ENCODE results near the gene TPBGL. TPM values are rescaled to one million over a fixed set of nuclear protein-coding genes. Genes with fewer than 3 reads are reported as not detected.

The TPBGL gene
- total RNA-seq, 1 donor from 2014 or later: not detected

DNA sequence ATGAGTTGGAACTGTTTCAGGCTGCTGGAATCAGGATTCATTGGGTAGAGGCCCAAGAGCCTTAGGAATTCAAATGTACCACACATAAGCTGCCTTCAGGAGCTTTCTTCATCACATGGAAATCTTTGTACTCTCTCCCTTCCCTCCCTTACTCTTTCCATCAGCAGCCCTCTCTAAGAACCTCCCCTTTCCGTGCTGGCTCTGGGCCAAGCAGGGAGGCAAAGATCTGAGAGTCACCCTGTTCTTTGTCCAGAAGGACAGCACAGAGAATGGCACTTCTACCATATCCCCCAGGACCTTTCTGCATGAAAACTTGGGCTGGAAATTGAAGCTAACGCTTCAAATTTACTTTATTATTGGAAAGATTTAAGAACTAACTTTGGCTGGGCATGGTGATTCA, 20.7 kb upstream of the TPBGL start:
- H3K9me3 Mint-ChIP-seq: no peaks in the 10 kb centered on the region
- H3K4me1 Mint-ChIP-seq: no peaks in the 10 kb centered on the region
- intact Hi-C loops (cut with micrococcal nuclease): no loop called here
- DNase-seq (no peak), ATAC-seq (ENCODE audit: low read depth) (no peak)
- H3K27ac Mint-ChIP-seq: no peak overlapping the region
- H3K27me3 Mint-ChIP-seq: peaks cover 7% of the 10 kb centered on the region
- TF ChIP-seq, protein P1, sequence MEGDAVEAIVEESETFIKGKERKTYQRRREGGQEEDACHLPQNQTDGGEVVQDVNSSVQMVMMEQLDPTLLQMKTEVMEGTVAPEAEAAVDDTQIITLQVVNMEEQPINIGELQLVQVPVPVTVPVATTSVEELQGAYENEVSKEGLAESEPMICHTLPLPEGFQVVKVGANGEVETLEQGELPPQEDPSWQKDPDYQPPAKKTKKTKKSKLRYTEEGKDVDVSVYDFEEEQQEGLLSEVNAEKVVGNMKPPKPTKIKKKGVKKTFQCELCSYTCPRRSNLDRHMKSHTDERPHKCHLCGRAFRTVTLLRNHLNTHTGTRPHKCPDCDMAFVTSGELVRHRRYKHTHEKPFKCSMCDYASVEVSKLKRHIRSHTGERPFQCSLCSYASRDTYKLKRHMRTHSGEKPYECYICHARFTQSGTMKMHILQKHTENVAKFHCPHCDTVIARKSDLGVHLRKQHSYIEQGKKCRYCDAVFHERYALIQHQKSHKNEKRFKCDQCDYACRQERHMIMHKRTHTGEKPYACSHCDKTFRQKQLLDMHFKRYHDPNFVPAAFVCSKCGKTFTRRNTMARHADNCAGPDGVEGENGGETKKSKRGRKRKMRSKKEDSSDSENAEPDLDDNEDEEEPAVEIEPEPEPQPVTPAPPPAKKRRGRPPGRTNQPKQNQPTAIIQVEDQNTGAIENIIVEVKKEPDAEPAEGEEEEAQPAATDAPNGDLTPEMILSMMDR (IDR thresholded peaks at IDR 0.05): no peak
- H3K36me3 Mint-ChIP-seq (ENCODE audit: low read depth): no peaks in the 10 kb centered on the region
- CTCF ChIA-PET: no interaction called here
- no peak overlapping the region for H3K4me3 Mint-ChIP-seq
- POLR2A ChIA-PET: no interaction called here

DNA sequence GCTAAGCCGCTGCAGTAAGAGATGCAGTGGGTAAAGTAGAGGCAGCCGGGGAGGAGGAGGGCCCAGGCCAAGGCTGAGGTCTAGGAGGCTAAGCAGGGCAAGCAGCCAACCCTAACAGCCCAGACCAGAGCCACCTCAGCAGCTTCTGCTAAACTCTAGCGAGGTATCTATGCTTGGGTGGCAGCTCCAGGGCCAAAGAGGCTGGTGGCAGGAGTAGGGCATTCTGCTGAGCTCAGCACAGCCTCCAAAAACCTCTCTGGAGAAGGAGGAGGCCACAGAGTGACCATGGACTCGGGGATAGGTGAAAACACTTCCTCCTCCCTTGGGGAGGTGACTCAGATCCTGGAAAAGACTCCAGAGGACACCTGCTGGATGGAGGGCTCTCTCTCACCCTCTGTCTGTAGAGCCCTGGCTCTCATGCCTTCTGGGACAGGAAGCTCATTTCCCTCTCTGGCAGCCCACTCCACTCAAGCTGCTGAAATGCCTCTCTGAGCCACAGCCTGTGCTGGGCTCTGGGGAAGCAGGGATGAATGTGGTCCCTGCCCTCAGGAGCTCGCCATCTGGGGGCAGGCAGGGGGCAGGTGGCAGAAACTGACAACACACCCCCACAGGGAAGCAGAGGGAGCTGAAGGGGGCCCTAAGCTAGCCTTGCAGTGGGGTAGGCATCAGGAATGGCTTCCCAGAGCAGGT, 16.5 kb upstream of the TPBGL start:
- ChIA-PET CTCF (no interaction called here), POLR2A (no interaction called here)
- intact Hi-C loops (cut with micrococcal nuclease): no loop called here
- TF ChIP-seq, protein P1 (IDR thresholded peaks at IDR 0.05): no peak
- no peak overlapping the region for H3K4me3 Mint-ChIP-seq
- no peak overlapping the region for H3K27ac Mint-ChIP-seq
- ATAC-seq (ENCODE audit: low read depth) (no peak), DNase-seq (no peak)
- no peaks in the 10 kb centered on the region for H3K4me1 Mint-ChIP-seq
- H3K9me3 Mint-ChIP-seq: no peaks in the 10 kb centered on the region
- no peaks in the 10 kb centered on the region for H3K27me3 Mint-ChIP-seq
- H3K36me3 Mint-ChIP-seq (ENCODE audit: low read depth): no peaks in the 10 kb centered on the region

DNA sequence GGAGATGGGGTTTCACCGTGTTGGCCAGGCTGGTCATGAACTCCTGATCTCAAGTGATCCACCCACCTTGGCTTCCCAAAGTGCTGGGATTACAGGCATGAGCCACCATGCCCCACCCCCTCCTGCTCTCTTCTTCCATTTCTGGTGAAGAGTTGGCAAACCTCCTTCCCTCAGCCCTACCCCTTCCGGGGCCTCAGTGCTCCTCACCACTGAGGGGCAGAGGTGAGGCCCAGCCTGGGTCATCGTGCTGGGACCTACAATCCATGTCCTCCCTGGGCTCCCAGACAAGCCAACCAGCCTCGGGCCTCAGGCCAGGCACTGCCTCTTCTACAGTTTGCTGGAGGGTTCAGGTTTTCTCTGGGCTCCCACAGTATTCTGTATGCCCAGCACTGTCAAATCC, 14.8 kb upstream of the TPBGL start:
- H3K4me3 Mint-ChIP-seq: no peak overlapping the region
- TF ChIP-seq, protein P1 (IDR thresholded peaks at IDR 0.05): no peak
- no peaks in the 10 kb centered on the region for H3K9me3 Mint-ChIP-seq
- DNase-seq (no peak), ATAC-seq (ENCODE audit: low read depth) (no peak)
- ChIA-PET CTCF (no interaction called here), POLR2A (no interaction called here)
- no peaks in the 10 kb centered on the region for H3K36me3 Mint-ChIP-seq (ENCODE audit: low read depth)
- H3K27me3 Mint-ChIP-seq: peaks cover 6% of the 10 kb centered on the region
- H3K4me1 Mint-ChIP-seq: no peaks in the 10 kb centered on the region
- no peak overlapping the region for H3K27ac Mint-ChIP-seq
- intact Hi-C loops (cut with micrococcal nuclease): no loop called here

DNA sequence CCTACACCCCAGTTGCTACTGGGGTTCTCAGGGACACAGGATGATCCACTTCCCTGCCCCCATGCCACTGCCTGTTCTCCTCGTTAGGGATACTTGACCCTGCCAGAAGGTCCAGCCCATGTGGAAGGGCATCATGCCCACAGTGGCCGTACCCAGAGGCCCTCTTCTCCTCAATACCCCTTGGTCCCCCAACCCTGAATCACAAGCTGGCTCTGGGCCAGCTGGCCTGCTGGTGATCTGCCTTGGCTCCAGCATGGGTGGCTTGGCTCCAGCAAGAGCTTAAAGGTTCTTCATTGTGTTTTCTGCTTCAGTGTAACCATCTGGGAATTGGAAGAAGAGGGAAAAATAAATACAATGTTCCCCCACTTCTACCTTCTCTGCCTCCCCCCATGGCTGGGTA, 11.1 kb upstream of the TPBGL start:
- POLR2A ChIA-PET: no interaction called here
- H3K27ac Mint-ChIP-seq: no peak overlapping the region
- H3K4me1 Mint-ChIP-seq: no peaks in the 10 kb centered on the region
- H3K4me3 Mint-ChIP-seq: no peak overlapping the region
- ATAC-seq (ENCODE audit: low read depth) (no peak), DNase-seq (no peak)
- CTCF ChIA-PET: no interaction called here
- no peaks in the 10 kb centered on the region for H3K36me3 Mint-ChIP-seq (ENCODE audit: low read depth)
- peaks cover 16% of the 10 kb centered on the region for H3K27me3 Mint-ChIP-seq
- intact Hi-C loops (cut with micrococcal nuclease): no loop called here
- no peaks in the 10 kb centered on the region for H3K9me3 Mint-ChIP-seq
- TF ChIP-seq, protein P1 (IDR thresholded peaks at IDR 0.05): no peak

DNA sequence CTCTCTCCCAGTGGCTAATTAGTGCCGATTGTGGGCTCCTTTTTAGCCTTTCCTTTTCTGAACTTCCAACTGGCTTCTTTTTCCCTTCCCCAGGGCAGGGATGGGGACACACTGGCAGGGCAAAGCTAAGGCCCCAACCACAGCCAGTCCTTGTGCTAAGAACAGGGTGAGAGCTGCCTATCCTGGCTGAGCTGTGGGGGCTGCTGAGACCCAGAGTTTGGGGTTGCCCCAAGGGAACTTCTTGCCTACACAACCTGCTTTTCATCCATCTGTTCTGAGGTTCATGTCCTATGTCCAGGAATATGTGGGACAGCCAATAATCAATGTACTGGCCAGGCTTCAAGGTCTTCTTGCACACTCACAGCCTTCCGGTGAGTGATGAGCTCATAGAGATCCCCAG, 10.0 kb upstream of the TPBGL start:
- Mint-ChIP-seq H3K4me3 (no peak overlapping the region), H3K36me3 (ENCODE audit: low read depth) (no peaks in the 10 kb centered on the region), H3K27me3 (peaks cover 18% of the 10 kb centered on the region), H3K9me3 (no peaks in the 10 kb centered on the region), H3K27ac (no peak overlapping the region), H3K4me1 (no peaks in the 10 kb centered on the region)
- TF ChIP-seq, protein P1 (IDR thresholded peaks at IDR 0.05): no peak
- DNase-seq (no peak), ATAC-seq (ENCODE audit: low read depth) (no peak)
- POLR2A ChIA-PET: no interaction called here
- intact Hi-C loops (cut with micrococcal nuclease): no loop called here
- CTCF ChIA-PET: interaction anchor here (1.2 kb wide), 1 partner anchor 11 kb away, joined by 3 read pairs; the partner anchor contains the start of gene TPBGL

Data from activated B cell treated with CpG ODN at 0.5 μM for 24 hours (primary cell).